H1 (cell line): ENCODE data around the gene DRAXIN. TPM values are rescaled to one million over a fixed set of nuclear protein-coding genes. Genes with fewer than 3 reads are reported as not detected.

Source experiments
- ASH2L ChIP-seq: fragments of 200-600, 300-600 bp; sonication (generic); IDR thresholded peaks from one replicate; pipeline ENCODE4 v1.7.1; 2017; ENCODE audit warnings: low read length
- BRCA1 ChIP-seq: IDR thresholded peaks from 2 replicates; pipeline ENCODE4 v1.6.1; 2012; ENCODE audit warnings: low read depth, low read length, improper control_type of control experiment
- CBX5 ChIP-seq: fragments of 300-800, 300-1000 bp; sonication (generic); IDR thresholded peaks from 2 replicates; pipeline ENCODE4 v1.7.1; 2016; ENCODE audit warnings: antibody characterized with exemption, low read length, low read depth
- CEBPB ChIP-seq: IDR thresholded peaks from 2 replicates; pipeline ENCODE4 v1.6.1; 2012; ENCODE audit warnings: low read depth, low read length
- CHD2 ChIP-seq: IDR thresholded peaks from 2 replicates; pipeline ENCODE4 v1.6.1; 2012; ENCODE audit warnings: low read length, improper control_type of control experiment
- CREB1 ChIP-seq: IDR thresholded peaks from 2 replicates; pipeline ENCODE4 v1.6.1; 2012; ENCODE audit warnings: inconsistent platforms
- GABPA ChIP-seq: IDR thresholded peaks from 2 replicates; pipeline ENCODE4 v1.6.1; 2011; ENCODE audit warnings: mild to moderate bottlenecking, low read length, moderate library complexity, borderline replicate concordance; ENCODE audit not compliant: insufficient read depth
- GTF2F1 ChIP-seq: IDR thresholded peaks from 2 replicates; pipeline ENCODE4 v1.6.1; 2012; ENCODE audit warnings: low read depth, low read length, improper control_type of control experiment, borderline replicate concordance
- HDAC2 ChIP-seq, 2 experiments: fragments of 300-600 bp in 1 of 2; sonication (generic) in 1 of 2; IDR thresholded peaks; 2 replicates each; pipeline ENCODE4 v1.6.1; 2011 to 2012; ENCODE audit warnings: low read depth in 2 of 2, low read length in 2 of 2, mild to moderate bottlenecking in 2 of 2, moderate library complexity in 2 of 2, borderline replicate concordance in 1 of 2, inconsistent platforms in 1 of 2
- KDM1A ChIP-seq: fragments of 200-600, 300-600 bp; sonication (generic); IDR thresholded peaks from 2 replicates; pipeline ENCODE4 v1.7.1; 2016; ENCODE audit warnings: mild to moderate bottlenecking, low read length, borderline replicate concordance
- KDM5A ChIP-seq: fragments of 200-600 bp; IDR thresholded peaks from 2 replicates; pipeline ENCODE4 v1.7.1; 2012; ENCODE audit warnings: mild to moderate bottlenecking, low read length, inconsistent platforms, mixed read lengths
- MAFK ChIP-seq: IDR thresholded peaks from 2 replicates; pipeline ENCODE4 v1.6.1; 2012; ENCODE audit warnings: low read depth, mild to moderate bottlenecking, improper control_type of control experiment, low read length
- NANOG ChIP-seq: IDR thresholded peaks from 2 replicates; pipeline ENCODE4 v1.6.1; 2011; ENCODE audit warnings: low read length, low read depth, mild to moderate bottlenecking, inconsistent platforms; ENCODE audit not compliant: insufficient read depth, poor library complexity, severe bottlenecking
- PHF8 ChIP-seq: fragments of 200-600 bp; sonication (generic); conservative IDR thresholded peaks from 2 replicates; pipeline ENCODE4 v1.7.1; 2012; ENCODE audit warnings: low read depth, mild to moderate bottlenecking, inconsistent platforms, low read length, moderate library complexity
- RAD21 ChIP-seq, 2 experiments: IDR thresholded peaks in 1 of 2; conservative IDR thresholded peaks in 1 of 2; 2 replicates each; pipeline ENCODE4 v1.6.1; 2011; ENCODE audit warnings: low read depth in 2 of 2, low read length in 2 of 2, improper control_type of control experiment in 1 of 2, inconsistent platforms in 1 of 2, mild to moderate bottlenecking in 1 of 2, moderate library complexity in 1 of 2
- RFX5 ChIP-seq: IDR thresholded peaks from 2 replicates; pipeline ENCODE4 v1.6.1; 2011; ENCODE audit warnings: low read depth, low read length, improper control_type of control experiment, borderline replicate concordance
- RXRA ChIP-seq: IDR thresholded peaks from 2 replicates; pipeline ENCODE4 v1.6.1; 2011; ENCODE audit warnings: low read depth, mild to moderate bottlenecking, low read length, moderate library complexity; ENCODE audit not compliant: insufficient read depth
- SP2 ChIP-seq: IDR thresholded peaks from 2 replicates; pipeline ENCODE4 v1.6.1; 2012; ENCODE audit warnings: mild to moderate bottlenecking, low read length, inconsistent platforms
- SP4 ChIP-seq: IDR thresholded peaks from 2 replicates; pipeline ENCODE4 v1.6.1; 2012; ENCODE audit warnings: low read length, inconsistent platforms
- polyA plus RNA-seq, 7 experiments: library from polyadenylated mRNA; depleted of rRNA in 3 of 7; stranded (reverse) in 5 of 7; unstranded in 2 of 7; fragments of >200 nt in 5 of 7; fragments of 200-250 nt in 2 of 7; gene quantifications; 1 replicate in 5 of 7; 2 replicates in 1 of 7; 4 replicates in 1 of 7; pipeline versions ENCODE4 v1.2.1 to v1.2.3, GENCODE V29; 2011 to 2013; ENCODE audit warnings: missing spikeins in 2 of 7, mixed read lengths in 2 of 7
- total RNA-seq: library from RNA; stranded (reverse); fragmentation: NEBNext Ultra II Directional; extraction: Animal tissue kit (Norgen Biotek cat#: 25700); gene quantifications from 2 replicates; pipeline ENCODE4 v1.2.1, GENCODE V29; 2021
- TF ChIP-seq, protein P1 (sequence below): IDR thresholded peaks from 2 replicates; pipeline ENCODE4 v1.6.1; 2011; ENCODE audit warnings: low read depth, mild to moderate bottlenecking, low read length; ENCODE audit not compliant: insufficient read depth
- TF ChIP-seq, protein P2 (sequence below): IDR thresholded peaks from 2 replicates; pipeline ENCODE4 v1.6.1; 2012; ENCODE audit warnings: inconsistent platforms

Gene DRAXIN
- total and polyA plus RNA-seq, 2 of the 8 experiments (the other 6 are each of a cell fraction or from before 2014, with no cell fraction given), result 4.6 to 17.6 TPM

GRCh38 chr1:11681071-11681771, 10.3 kb upstream of the DRAXIN start, which contains the start of gene MAD2L2 (continued):
- TF ChIP-seq MAFK (no peak), CREB1 (peak; percentile 96), HDAC2 (IDR thresholded peaks at IDR 0.05; ENCODE audit: borderline replicate concordance in 1 of 2, low read depth in 2 of 2, low read length in 2 of 2) (no peak), RAD21 (IDR thresholded peaks at IDR 0.05 in 1 of 2, conservative IDR thresholded peaks at IDR 0.05 in 1 of 2; ENCODE audit: low read depth in 2 of 2, low read length in 2 of 2) (no peak), GABPA (no peak), KDM1A (no peak), GTF2F1 (no peak), RFX5 (no peak), CBX5 (no peak), SP2 (no peak), NANOG (no peak), KDM5A (no peak), SP4 (no peak), PHF8 (peak; percentile 0; the same call in 1 of the 2 replicates), RXRA (no peak), CEBPB (no peak), BRCA1 (no peak), CHD2 (no peak), ASH2L (peak; percentile 46)
- TF ChIP-seq, protein P1, sequence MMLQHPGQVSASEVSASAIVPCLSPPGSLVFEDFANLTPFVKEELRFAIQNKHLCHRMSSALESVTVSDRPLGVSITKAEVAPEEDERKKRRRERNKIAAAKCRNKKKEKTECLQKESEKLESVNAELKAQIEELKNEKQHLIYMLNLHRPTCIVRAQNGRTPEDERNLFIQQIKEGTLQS, result no peak
- TF ChIP-seq, protein P2, sequence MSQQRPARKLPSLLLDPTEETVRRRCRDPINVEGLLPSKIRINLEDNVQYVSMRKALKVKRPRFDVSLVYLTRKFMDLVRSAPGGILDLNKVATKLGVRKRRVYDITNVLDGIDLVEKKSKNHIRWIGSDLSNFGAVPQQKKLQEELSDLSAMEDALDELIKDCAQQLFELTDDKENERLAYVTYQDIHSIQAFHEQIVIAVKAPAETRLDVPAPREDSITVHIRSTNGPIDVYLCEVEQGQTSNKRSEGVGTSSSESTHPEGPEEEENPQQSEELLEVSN, result no peak
